Measurements from ENCODE around the gene MAOA. TPM values are rescaled to one million over a fixed set of nuclear protein-coding genes. Genes with fewer than 3 reads are reported as not detected.

MAOA gene
- total RNA-seq, 4 donors from 2014 or later, result 155 to 184 (median 166) TPM

DNA sequence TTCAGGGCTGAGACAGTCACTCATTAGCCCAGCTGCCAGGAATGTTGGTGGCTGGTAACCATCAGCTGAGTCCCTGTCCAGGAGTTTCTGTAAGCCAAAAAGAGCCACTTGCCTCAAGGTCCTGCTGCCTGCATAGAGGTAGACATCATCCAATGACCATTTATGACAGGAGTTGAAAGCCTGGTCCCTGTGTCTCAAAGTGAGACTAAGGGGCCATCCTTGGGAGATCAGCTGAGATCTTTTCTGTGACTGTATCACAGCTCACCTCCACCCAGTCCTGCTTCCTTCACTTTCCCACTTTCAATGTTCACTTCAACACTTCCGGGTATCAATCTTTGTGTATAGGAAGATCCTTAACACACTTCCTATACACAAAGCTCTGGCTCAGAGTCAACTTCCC lies 28.4 kb upstream of the MAOA start:
- no peak overlapping the region for H3K4me3 ChIP-seq (ENCODE audit: low read depth, poor library complexity, severe bottlenecking)
- no peak for DNase-seq (ENCODE audit: low spot score in 2 of 2)
- TF ChIP-seq POLR2A (IDR thresholded peaks at IDR 0.05), result no peak
- TF ChIP-seq, protein P1, sequence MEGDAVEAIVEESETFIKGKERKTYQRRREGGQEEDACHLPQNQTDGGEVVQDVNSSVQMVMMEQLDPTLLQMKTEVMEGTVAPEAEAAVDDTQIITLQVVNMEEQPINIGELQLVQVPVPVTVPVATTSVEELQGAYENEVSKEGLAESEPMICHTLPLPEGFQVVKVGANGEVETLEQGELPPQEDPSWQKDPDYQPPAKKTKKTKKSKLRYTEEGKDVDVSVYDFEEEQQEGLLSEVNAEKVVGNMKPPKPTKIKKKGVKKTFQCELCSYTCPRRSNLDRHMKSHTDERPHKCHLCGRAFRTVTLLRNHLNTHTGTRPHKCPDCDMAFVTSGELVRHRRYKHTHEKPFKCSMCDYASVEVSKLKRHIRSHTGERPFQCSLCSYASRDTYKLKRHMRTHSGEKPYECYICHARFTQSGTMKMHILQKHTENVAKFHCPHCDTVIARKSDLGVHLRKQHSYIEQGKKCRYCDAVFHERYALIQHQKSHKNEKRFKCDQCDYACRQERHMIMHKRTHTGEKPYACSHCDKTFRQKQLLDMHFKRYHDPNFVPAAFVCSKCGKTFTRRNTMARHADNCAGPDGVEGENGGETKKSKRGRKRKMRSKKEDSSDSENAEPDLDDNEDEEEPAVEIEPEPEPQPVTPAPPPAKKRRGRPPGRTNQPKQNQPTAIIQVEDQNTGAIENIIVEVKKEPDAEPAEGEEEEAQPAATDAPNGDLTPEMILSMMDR (IDR thresholded peaks at IDR 0.05), result no peak
- 56 to 68% methylated on average over 1 of the region's 1 CpG for WGBS, 2 donors
- intact Hi-C loops (cut with DNase I; ENCODE audit: low total_unique reads), result no loop called here

DNA sequence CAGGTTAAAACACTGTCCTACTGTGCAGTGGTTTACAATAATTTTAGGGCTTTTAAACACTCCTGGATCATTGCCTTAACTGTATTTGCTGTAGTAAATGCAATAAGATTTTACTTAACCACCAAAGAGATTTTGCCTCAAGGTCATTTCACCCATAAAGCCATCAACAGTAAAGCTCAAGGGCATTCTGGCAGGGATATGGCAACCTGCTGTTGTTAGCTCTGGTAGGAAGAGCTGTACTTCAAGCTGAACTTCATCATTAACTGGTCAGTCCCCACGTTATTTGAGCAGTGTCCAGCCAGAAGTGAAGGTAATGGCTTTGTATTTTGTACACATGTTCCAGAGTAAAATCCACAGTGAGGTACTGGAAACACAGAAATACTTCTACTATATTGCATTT lies 26.9 kb upstream of the MAOA start:
- no peak overlapping the region for H3K4me3 ChIP-seq (ENCODE audit: low read depth, poor library complexity, severe bottlenecking)
- no peak for TF ChIP-seq POLR2A (IDR thresholded peaks at IDR 0.05)
- TF ChIP-seq, protein P1 (IDR thresholded peaks at IDR 0.05), result no peak
- intact Hi-C loops (cut with DNase I; ENCODE audit: low total_unique reads), result no loop called here
- no peak for DNase-seq (ENCODE audit: low spot score in 2 of 2)
- WGBS, 2 donors, result 8 to 25% methylated on average over 1 of the region's 1 CpG

DNA sequence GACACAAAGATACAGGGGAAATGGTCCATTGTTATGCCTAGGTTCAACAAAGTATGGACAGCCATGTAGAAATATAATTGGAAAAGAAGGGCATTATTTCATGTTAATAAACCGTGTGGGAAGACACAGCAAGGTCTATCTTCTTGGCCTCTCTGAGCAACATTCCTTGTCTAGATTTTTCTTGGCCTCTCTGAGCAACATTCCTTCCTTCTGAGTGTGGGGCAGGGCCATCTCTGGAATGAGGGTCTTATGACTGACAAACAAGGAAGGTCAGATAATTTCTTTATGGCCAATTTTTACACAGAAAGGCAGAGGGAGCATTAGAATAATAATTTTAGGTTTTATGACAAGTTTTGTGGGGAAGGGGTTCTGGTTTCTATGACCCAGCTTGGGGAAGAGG lies 24.3 kb upstream of the MAOA start:
- WGBS, 2 donors, result 65 to 95% methylated on average over 1 of the region's 1 CpG
- TF ChIP-seq POLR2A (IDR thresholded peaks at IDR 0.05), result no peak
- TF ChIP-seq, protein P1 (IDR thresholded peaks at IDR 0.05), result no peak

DNA sequence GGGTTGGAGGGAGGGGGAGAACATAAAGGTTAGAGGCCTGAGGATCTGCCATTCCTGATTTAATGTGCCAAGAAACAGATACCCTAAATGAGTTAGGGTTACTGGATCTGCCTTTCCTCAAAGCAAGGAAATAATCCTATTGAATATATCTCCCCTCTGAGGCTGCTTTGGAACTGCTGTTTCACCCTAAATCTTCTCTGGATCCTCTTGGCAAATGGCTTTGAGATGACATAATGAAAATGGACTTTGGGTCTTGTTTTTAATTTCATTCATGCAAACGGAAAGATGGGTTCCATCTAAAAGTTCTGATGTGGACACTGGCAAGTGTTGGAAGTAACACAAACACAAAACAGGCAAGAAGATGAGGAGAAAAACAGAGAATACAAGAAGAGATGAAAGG lies 23.0 kb upstream of the MAOA start:
- no peak for DNase-seq (ENCODE audit: low spot score in 2 of 2)
- 45 to 79% methylated on average over 1 of the region's 1 CpG for WGBS, 2 donors
- H3K4me3 ChIP-seq (ENCODE audit: low read depth, poor library complexity, severe bottlenecking), result no peak overlapping the region
- TF ChIP-seq, protein P1 (IDR thresholded peaks at IDR 0.05), result no peak
- TF ChIP-seq POLR2A (IDR thresholded peaks at IDR 0.05), result no peak
- intact Hi-C loops (cut with DNase I; ENCODE audit: low total_unique reads), result no loop called here

More for the DNA sequence above, 24.3 kb upstream of the MAOA start:
- intact Hi-C loops (cut with DNase I; ENCODE audit: low total_unique reads), result no loop called here
- no peak overlapping the region for H3K4me3 ChIP-seq (ENCODE audit: low read depth, poor library complexity, severe bottlenecking)
- no peak for DNase-seq (ENCODE audit: low spot score in 2 of 2)

DNA sequence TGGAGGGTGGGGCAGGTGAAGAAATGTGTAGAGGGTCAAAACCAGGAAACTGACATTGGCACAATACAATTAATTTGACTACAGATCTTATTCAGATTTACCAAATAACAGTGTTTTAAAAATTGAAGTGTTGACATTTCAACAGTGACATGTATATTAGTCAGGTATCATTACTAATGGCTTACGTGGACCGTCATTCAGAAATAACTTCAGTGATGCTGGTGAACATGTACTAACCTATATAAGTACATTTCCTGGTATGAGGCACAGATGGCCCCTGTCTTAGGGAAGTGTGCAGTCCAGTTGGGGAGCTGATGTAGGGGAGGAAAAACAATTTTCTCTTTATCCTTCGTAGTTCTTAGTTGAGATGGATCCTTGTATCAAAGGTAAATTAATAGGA lies 22.3 kb upstream of the MAOA start:
- no peak for TF ChIP-seq POLR2A (IDR thresholded peaks at IDR 0.05)
- TF ChIP-seq, protein P1 (IDR thresholded peaks at IDR 0.05), result no peak
- intact Hi-C loops (cut with DNase I; ENCODE audit: low total_unique reads), result no loop called here
- WGBS, 2 donors, result 52 to 86% methylated on average over 3 of the region's 3 CpGs

DNA sequence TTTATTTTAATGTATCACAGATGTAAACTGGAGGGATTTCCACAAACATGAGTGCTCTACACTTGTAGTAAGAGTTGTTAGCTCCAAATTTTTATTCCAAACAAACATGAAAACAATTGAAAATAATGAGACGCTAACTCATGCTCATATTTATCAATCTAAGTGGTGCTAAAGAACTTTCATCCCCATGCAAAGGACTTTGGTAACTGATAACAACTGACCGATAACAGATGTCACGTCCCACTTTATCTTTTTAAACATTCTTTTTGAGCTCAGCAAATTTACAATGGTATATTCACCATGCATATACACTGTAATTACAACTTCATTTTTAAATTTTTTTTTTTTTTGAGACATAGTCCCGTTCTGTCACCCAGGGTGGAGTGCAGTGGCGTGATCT lies 15.6 kb upstream of the MAOA start:
- TF ChIP-seq POLR2A (IDR thresholded peaks at IDR 0.05), result no peak
- TF ChIP-seq, protein P1 (IDR thresholded peaks at IDR 0.05), result no peak
- 83 to 84% methylated on average over 5 of the region's 5 CpGs for WGBS, 2 donors
- intact Hi-C loops (cut with DNase I; ENCODE audit: low total_unique reads), result no loop called here
- no peak for DNase-seq (ENCODE audit: low spot score in 2 of 2)
- no peak overlapping the region for H3K4me3 ChIP-seq (ENCODE audit: low read depth, poor library complexity, severe bottlenecking)

More for the DNA sequence above, 22.3 kb upstream of the MAOA start:
- H3K4me3 ChIP-seq (ENCODE audit: low read depth, poor library complexity, severe bottlenecking), result no peak overlapping the region
- DNase-seq (ENCODE audit: low spot score in 2 of 2), result no peak

Data from lower leg skin (tissue), 4 donors.